ENCODE measurements around the gene ETDC. TPM values are rescaled to one million over a fixed set of nuclear protein-coding genes. Genes with fewer than 3 reads are reported as not detected.
A peak's percentile ranks its signal among the peaks of the same experiment; 100 is the strongest.
"Not testable (repeated sequence)": the region's sequence is repeated elsewhere in the genome, so short reads cannot be mapped to it uniquely, and the experiment has no call there.

ETDC gene
- not detected for total RNA-seq
- not detected for polyA plus RNA-seq
- long read RNA-seq, donor 1: 0 reads
- long read RNA-seq, donor 2: 0 reads
- long read RNA-seq, donor 3: 0 reads
- long read RNA-seq, donor 4: 0 reads
- long read RNA-seq, donor 5: 0 reads
- long read RNA-seq, donor 6: 0 reads
- long read RNA-seq, donor 7: 0 reads
- long read RNA-seq, donor 8: 0 reads
- long read RNA-seq, donor 9: 0 reads
- long read RNA-seq, donor 10: 0 reads

DNA sequence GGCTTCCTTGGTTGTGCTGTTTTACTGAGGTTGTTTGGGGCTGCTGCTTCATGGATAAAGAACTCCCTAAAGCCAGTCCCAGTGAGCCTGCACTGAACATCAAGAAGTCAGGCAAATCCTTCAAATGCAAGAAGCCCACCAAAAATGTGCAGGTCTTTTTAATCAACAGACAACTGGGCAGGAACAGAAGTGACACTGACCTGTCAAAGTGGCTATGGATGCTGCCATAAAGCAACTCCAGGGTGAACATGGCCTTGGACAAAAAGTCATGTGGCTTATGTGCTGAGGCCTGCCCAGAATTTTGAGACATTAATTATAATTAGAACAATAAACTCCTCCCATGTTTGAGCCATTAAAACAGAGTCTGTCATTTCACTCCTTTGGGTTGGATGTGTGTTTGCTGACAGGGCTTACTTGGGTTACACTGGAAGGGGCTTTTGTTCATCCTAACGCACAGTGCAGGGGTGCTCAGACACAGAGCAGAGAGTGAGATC lies at the start of gene ETDC:
Gene ETDC (plus strand): TSS at position 51 of the 494 bp plus-strand sequence. CDS start 0 bp downstream, at position 51.
- no peak within 1 kb of the TSS for H3K27ac ChIP-seq
- DNase-seq: peak in 1 of 7 donors; percentile 19
- H3K4me3 ChIP-seq: no peak within 1 kb of the TSS
- H3K27me3 ChIP-seq: no peaks in the 10 kb centered on the region
- no peak for TF ChIP-seq POLR2A (IDR thresholded peaks at IDR 0.05)
- TF ChIP-seq, protein P1, sequence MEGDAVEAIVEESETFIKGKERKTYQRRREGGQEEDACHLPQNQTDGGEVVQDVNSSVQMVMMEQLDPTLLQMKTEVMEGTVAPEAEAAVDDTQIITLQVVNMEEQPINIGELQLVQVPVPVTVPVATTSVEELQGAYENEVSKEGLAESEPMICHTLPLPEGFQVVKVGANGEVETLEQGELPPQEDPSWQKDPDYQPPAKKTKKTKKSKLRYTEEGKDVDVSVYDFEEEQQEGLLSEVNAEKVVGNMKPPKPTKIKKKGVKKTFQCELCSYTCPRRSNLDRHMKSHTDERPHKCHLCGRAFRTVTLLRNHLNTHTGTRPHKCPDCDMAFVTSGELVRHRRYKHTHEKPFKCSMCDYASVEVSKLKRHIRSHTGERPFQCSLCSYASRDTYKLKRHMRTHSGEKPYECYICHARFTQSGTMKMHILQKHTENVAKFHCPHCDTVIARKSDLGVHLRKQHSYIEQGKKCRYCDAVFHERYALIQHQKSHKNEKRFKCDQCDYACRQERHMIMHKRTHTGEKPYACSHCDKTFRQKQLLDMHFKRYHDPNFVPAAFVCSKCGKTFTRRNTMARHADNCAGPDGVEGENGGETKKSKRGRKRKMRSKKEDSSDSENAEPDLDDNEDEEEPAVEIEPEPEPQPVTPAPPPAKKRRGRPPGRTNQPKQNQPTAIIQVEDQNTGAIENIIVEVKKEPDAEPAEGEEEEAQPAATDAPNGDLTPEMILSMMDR (IDR thresholded peaks at IDR 0.05): no peak
- WGBS, 4 donors: 50 to 91% (median 54%) methylated on average over 1 of the region's 1 CpG; no CpG with 5 or more reads in 1 of the 4 donors
- H3K4me1 ChIP-seq (replicated peaks in 1 of 2): no peaks in the 10 kb centered on the region
- no peaks in the 10 kb centered on the region for H3K36me3 ChIP-seq (replicated peaks in 1 of 2)
- intact Hi-C loops (cut with DNase I): no loop called here
- H3K9me3 ChIP-seq (replicated peaks in 1 of 3): no peaks in the 10 kb centered on the region

DNA sequence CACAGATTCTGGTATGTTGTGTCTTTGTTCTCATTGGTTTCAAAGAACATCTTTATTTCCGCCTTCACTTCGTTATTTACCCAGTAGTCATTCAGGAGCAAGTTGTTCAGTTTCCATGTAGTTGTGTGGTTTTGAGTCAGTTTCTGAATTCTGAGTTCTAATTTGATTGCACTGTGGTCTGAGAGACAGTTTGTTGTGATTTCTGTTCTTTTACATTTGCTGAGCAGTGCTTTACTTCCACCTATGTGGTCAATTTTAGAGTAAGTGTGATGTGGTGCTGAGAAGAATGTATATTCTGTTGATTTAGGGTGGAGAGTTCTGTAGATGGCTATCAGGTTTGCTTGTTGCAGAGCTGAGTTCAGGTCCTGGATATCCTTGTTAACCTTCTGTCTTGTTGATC lies 48.3 kb upstream of the ETDC start:
- H3K27ac ChIP-seq; H3K9me3 ChIP-seq (replicated peaks in 1 of 3); intact Hi-C loops (cut with DNase I); H3K4me3 ChIP-seq; H3K4me1 ChIP-seq (replicated peaks in 1 of 2); H3K36me3 ChIP-seq (replicated peaks in 1 of 2); DNase-seq; H3K27me3 ChIP-seq: not testable (repeated sequence)
- 79 to 100% (median 91%) methylated on average over 2 of the region's 2 CpGs for WGBS, 4 donors

DNA sequence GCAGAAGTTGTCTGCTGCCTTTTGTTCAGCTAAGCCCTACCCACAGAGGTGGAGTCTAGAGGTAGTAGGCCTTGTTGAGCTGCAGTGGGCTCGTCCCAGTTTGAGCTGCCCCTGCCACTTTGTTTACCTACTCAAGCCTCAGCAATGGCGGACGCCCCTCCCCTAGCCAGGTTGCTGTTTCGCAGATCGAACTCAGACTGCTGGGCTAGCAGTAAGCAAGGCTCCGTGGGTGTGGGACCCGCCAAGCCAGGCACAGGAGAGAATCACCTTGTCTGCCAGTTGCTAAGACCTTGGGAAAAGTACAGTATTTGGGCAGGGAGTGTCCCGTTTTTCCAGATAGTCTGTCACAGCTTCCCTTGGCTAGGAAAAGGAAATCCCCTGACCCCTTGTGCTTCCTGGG lies 45.9 kb upstream of the ETDC start:
- H3K9me3 ChIP-seq (replicated peaks in 1 of 3); H3K4me1 ChIP-seq (replicated peaks in 1 of 2); intact Hi-C loops (cut with DNase I); H3K27me3 ChIP-seq; DNase-seq; H3K36me3 ChIP-seq (replicated peaks in 1 of 2); H3K27ac ChIP-seq; H3K4me3 ChIP-seq: not testable (repeated sequence)
- WGBS, 4 donors: 83 to 91% (median 91%) methylated on average over 6 to 8 of the region's 8 CpGs

DNA sequence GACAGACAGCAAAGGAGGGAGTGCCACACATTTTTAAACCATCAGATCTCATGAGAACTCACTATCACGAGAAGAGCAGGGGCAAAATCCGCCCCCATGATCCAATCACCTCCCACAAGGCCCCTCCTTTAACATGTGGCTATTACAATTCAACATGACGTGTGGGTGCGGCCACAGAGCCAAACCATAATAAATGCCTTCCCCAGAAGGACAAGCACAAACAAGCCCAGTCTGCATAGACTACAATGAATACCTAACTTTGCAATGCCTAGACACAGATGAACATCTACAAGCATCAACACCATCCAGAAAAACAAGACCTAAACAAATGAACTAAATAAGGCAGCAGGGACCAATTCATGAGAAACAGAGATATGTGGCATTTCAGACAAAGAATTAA lies 45.1 kb upstream of the ETDC start:
- Histone ChIP-seq H3K27ac (no peak overlapping the region), H3K36me3 (replicated peaks in 1 of 2) (no peaks in the 10 kb centered on the region), H3K4me3 (no peak overlapping the region), H3K27me3 (peaks cover 5% of the 10 kb centered on the region), H3K9me3 (replicated peaks in 1 of 3) (no peaks in the 10 kb centered on the region), H3K4me1 (replicated peaks in 1 of 2) (no peaks in the 10 kb centered on the region)
- intact Hi-C loops (cut with DNase I): no loop called here
- no peak for TF ChIP-seq POLR2A (IDR thresholded peaks at IDR 0.05)
- TF ChIP-seq, protein P1 (IDR thresholded peaks at IDR 0.05): no peak
- WGBS, 4 donors: 72 to 100% (median 85%) methylated on average over 2 to 4 of the region's 4 CpGs
- no peak for DNase-seq

DNA sequence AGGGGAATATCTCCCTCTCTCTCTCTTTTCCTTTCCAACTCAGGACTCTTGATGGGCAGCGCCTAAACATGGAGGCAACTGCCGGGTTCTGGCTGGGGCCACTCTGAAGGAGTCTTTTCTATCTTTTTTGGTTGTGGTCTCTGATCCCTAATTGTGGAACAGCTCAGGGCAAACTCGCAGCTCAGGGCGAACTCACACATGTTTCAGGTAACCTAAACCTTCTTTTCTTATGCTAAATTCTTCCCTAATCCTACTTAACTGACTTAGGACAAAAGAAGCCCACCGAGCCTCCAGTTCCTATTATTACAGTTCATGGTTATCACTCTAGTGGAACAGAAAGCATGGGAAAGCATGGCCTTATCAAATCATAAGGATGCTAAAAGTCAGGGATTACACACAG lies 36.1 kb upstream of the ETDC start:
- no peak overlapping the region for H3K4me3 ChIP-seq
- no peak for DNase-seq
- no peaks in the 10 kb centered on the region for H3K27me3 ChIP-seq
- H3K4me1 ChIP-seq (replicated peaks in 1 of 2): no peaks in the 10 kb centered on the region
- no peaks in the 10 kb centered on the region for H3K9me3 ChIP-seq (replicated peaks in 1 of 3)
- TF ChIP-seq, protein P1 (IDR thresholded peaks at IDR 0.05): no peak
- no peak for TF ChIP-seq POLR2A (IDR thresholded peaks at IDR 0.05)
- no peak overlapping the region for H3K27ac ChIP-seq
- WGBS, 4 donors: 66 to 96% (median 69%) methylated on average over 5 of the region's 5 CpGs
- intact Hi-C loops (cut with DNase I): no loop called here
- H3K36me3 ChIP-seq (replicated peaks in 1 of 2): no peaks in the 10 kb centered on the region

All from adrenal gland (tissue), 19 donors.